NT2/D1 (cell line): ENCODE measurements around the gene GNG14.

Experiments used
- SUZ12 ChIP-seq: IDR thresholded peaks from 2 replicates; pipeline ENCODE4 v1.6.1; 2011; ENCODE audit not compliant: insufficient read length, insufficient read depth; ENCODE audit errors: extremely low read depth
- YY1 ChIP-seq: IDR thresholded peaks from 2 replicates; pipeline ENCODE4 v1.6.1; 2011; ENCODE audit not compliant: insufficient read length, insufficient read depth
- ZNF274 ChIP-seq: IDR thresholded peaks from 2 replicates; pipeline ENCODE4 v1.6.1; 2011; ENCODE audit warnings: mild to moderate bottlenecking, low read depth, low read length

- no peak for TF ChIP-seq ZNF274
- no peak for TF ChIP-seq SUZ12
- no peak for TF ChIP-seq YY1
Observed at GRCh38 chr19:12726988-12727316, 39.2 kb downstream of the GNG14 start.
